HepG2 (cell line): ENCODE results near the gene PHLDB1. TPM values are rescaled to one million over a fixed set of nuclear protein-coding genes. Genes with fewer than 3 reads are reported as not detected.

Source experiments
- AGO2 ChIP-seq: fragments of 200-400 bp; formaldehyde crosslinking; optimal IDR thresholded peaks from 2 replicates; pipeline ENCODE3; 2017; ENCODE audit warnings: mild to moderate bottlenecking, low read depth, low read length, moderate library complexity
- ARHGAP35 ChIP-seq: sonication (generic); formaldehyde crosslinking; IDR thresholded peaks from 2 replicates; pipeline ENCODE4 v1.9.0; 2022; ENCODE audit warnings: mild to moderate bottlenecking, inconsistent platforms, moderate library complexity, missing genetic modification reagents, borderline replicate concordance
- ARID4A ChIP-seq: sonication (generic); formaldehyde crosslinking; IDR thresholded peaks from 2 replicates; pipeline ENCODE4 v1.5.0; 2020; ENCODE audit warnings: mild to moderate bottlenecking, missing genetic modification reagents, borderline replicate concordance
- DPF2 ChIP-seq: sonication (generic); formaldehyde crosslinking; IDR thresholded peaks from 2 replicates; pipeline ENCODE4 v1.4.0; 2020; ENCODE audit warnings: mild to moderate bottlenecking, low read depth, missing genetic modification reagents, borderline replicate concordance
- FOXA3 ChIP-seq: IDR thresholded peaks from 2 replicates; pipeline ENCODE4 v1.6.1; 2016; ENCODE audit warnings: missing genetic modification reagents, missing compliant biosample characterization
- KDM5B ChIP-seq: sonication (generic); formaldehyde crosslinking; IDR thresholded peaks from 2 replicates; pipeline ENCODE4 v1.4.0; 2020; ENCODE audit warnings: missing genetic modification reagents, mild to moderate bottlenecking, borderline replicate concordance
- MAFK ChIP-seq, 2 experiments: IDR thresholded peaks in 1 of 2; conservative IDR thresholded peaks in 1 of 2; 2 replicates each; pipeline ENCODE4 v1.6.1; 2011; ENCODE audit warnings: improper control_type of control experiment in 2 of 2, low read length in 2 of 2
- MXD4 ChIP-seq: IDR thresholded peaks from 2 replicates; pipeline ENCODE4 v1.6.1; 2016; ENCODE audit warnings: mild to moderate bottlenecking, missing biosample characterization, missing genetic modification reagents
- NFIC ChIP-seq: IDR thresholded peaks from 2 replicates; pipeline ENCODE4 v1.6.1; 2012; ENCODE audit warnings: mild to moderate bottlenecking, low read length, inconsistent platforms
- PRDM4 ChIP-seq: sonication (generic); formaldehyde crosslinking; IDR thresholded peaks from 2 replicates; pipeline ENCODE4 v1.9.0; 2021; ENCODE audit warnings: missing genetic modification reagents, borderline replicate concordance
- RNF219 ChIP-seq: sonication (generic); formaldehyde crosslinking; IDR thresholded peaks from 2 replicates; pipeline ENCODE4 v1.5.0; 2020; ENCODE audit warnings: mild to moderate bottlenecking, missing genetic modification reagents
- TGIF2 ChIP-seq: IDR thresholded peaks from 2 replicates; pipeline ENCODE4 v1.6.1; 2016; ENCODE audit warnings: control low read depth, missing compliant biosample characterization
- YEATS2 ChIP-seq: sonication (generic); formaldehyde crosslinking; IDR thresholded peaks from 2 replicates; pipeline ENCODE4 v1.4.0; 2020; ENCODE audit warnings: missing genetic modification reagents, borderline replicate concordance
- ZC3H4 ChIP-seq: sonication (generic); formaldehyde crosslinking; IDR thresholded peaks from 2 replicates; pipeline ENCODE4 v1.4.0; 2020; ENCODE audit warnings: missing genetic modification reagents, borderline replicate concordance
- ZGPAT ChIP-seq: IDR thresholded peaks from 2 replicates; pipeline ENCODE4 v1.6.1; 2016; ENCODE audit warnings: mild to moderate bottlenecking
- ZMYM4 ChIP-seq: sonication (generic); formaldehyde crosslinking; IDR thresholded peaks from 2 replicates; pipeline ENCODE4 v1.8.1; 2023; ENCODE audit warnings: mild to moderate bottlenecking, missing genetic modification reagents
- ZNF10 ChIP-seq: sonication (generic); formaldehyde crosslinking; IDR thresholded peaks from 2 replicates; pipeline ENCODE4 v1.4.0; 2020; ENCODE audit warnings: mild to moderate bottlenecking, low read depth, missing genetic modification reagents, borderline replicate concordance
- ZNF354B ChIP-seq: sonication (generic); formaldehyde crosslinking; IDR thresholded peaks from 2 replicates; pipeline ENCODE4 v1.8.0; 2022; ENCODE audit warnings: mild to moderate bottlenecking, missing genetic modification reagents
- ZNF543 ChIP-seq: sonication (generic); formaldehyde crosslinking; IDR thresholded peaks from 2 replicates; pipeline ENCODE4 v1.4.0; 2020; ENCODE audit warnings: mild to moderate bottlenecking, missing genetic modification reagents
- polyA plus RNA-seq, 8 experiments: library from polyadenylated mRNA; depleted of rRNA in 3 of 8; stranded (reverse) in 7 of 8; unstranded in 1 of 8; fragments of >200 nt; fragmentation: Illumina TruSeq in 4 of 8; extraction: Trizol in 4 of 8; gene quantifications; 2 replicates each; pipeline versions ENCODE4 v1.2.1 to v1.2.3, GENCODE V29; 2011 to 2016; ENCODE audit warnings: low read depth in 4 of 8, missing spikeins in 1 of 8, mixed read lengths in 1 of 8; ENCODE audit not compliant: insufficient read depth in 1 of 8
- total RNA-seq, 5 experiments: library from RNA; depleted of rRNA; stranded (reverse); fragments of >200 nt; fragmentation: Illumina TruSeq; extraction: Trizol; gene quantifications; 2 replicates each; pipeline ENCODE4 v1.2.3, GENCODE V29; 2016; ENCODE audit warnings: low read depth in 1 of 5

Gene PHLDB1
- total and polyA plus RNA-seq, 2 of the 13 experiments (the other 11 are each of a cell fraction or from before 2014, with no cell fraction given) = 13.8 to 14.2 TPM

- TF ChIP-seq RNF219 (CRISPR knock-in tag) (0 out of 2 replicates have a peak, but pooled peaks have one; percentile 31), ZNF354B (CRISPR knock-in tag) (no peak), ARID4A (CRISPR knock-in tag) (peak; percentile 64; the same call in 1 of the 2 replicates), ZNF543 (CRISPR knock-in tag) (no peak), MAFK (conservative IDR thresholded peaks at IDR 0.05 in 1 of 2, IDR thresholded peaks at IDR 0.05 in 1 of 2; ENCODE audit: low read length in 2 of 2) (no peak), MXD4 (no peak), ZGPAT (peak; percentile 19; the same call in 1 of the 2 replicates), AGO2 (no peak), PRDM4 (no peak), KDM5B (CRISPR knock-in tag) (peak; percentile 67; the same call in 1 of the 2 replicates), ZMYM4 (CRISPR knock-in tag) (peak; percentile 51; the same call in 1 of the 2 replicates), YEATS2 (0 out of 2 replicates have a peak, but pooled peaks have one; percentile 54), DPF2 (0 out of 2 replicates have a peak, but pooled peaks have one; percentile 13), NFIC (no peak), TGIF2 (CRISPR knock-in tag) (no peak), ZNF10 (CRISPR knock-in tag) (no peak), FOXA3 (CRISPR knock-in tag) (peak; percentile 51; the same call in 1 of the 2 replicates), ZC3H4 (CRISPR knock-in tag) (peak; percentile 51; the same call in 1 of the 2 replicates), ARHGAP35 (CRISPR knock-in tag) (no peak)
Measured at GRCh38 chr11:118620529-118621070, 13.2 kb downstream of the PHLDB1 start (continued).
